GM21576 (cell line): ENCODE measurements around the gene BEND2.
"Not testable (repeated sequence)": the region's sequence is repeated elsewhere in the genome, so short reads cannot be mapped to it uniquely, and the experiment has no call there.

ENCODE experiments used
- ATAC-seq: cut with Tn5 transposase; IDR thresholded peaks from one replicate; pipeline ENCODE4 v1.9.1; 2021; ENCODE audit warnings: mild to moderate bottlenecking, moderate library complexity; ENCODE audit not compliant: unreplicated experiment

Gene BEND2

GRCh38 chrX:18220786-18221185 is at the start of gene BEND2:
TSS of gene BEND2 (minus strand) at chrX:18220886. CDS start at chrX:18220750, 136 bp downstream.
- ATAC-seq, result no peak

GRCh38 chrX:18255059-18255458 is 34.4 kb upstream of the BEND2 start:
- ATAC-seq, result no peak

GRCh38 chrX:18252644-18253359 is 32.1 kb upstream of the BEND2 start:
- ATAC-seq, result no peak

GRCh38 chrX:18229646-18230045 is 9.0 kb upstream of the BEND2 start:
- ATAC-seq, result not testable (repeated sequence)

GRCh38 chrX:18228069-18228468 is 7.4 kb upstream of the BEND2 start:
- ATAC-seq, result no peak

- no peak for ATAC-seq
These were observed 6.8 kb upstream of the BEND2 start for GRCh38 chrX:18227458-18227857.

- ATAC-seq, result no peak
These were observed 10.2 kb downstream of the BEND2 start for GRCh38 chrX:18210470-18210869.

- ATAC-seq, result no peak
These were observed 14.0 kb downstream of the BEND2 start for GRCh38 chrX:18206657-18207056.

- ATAC-seq, result no peak
These were observed 17.1 kb downstream of the BEND2 start for GRCh38 chrX:18203631-18204030.

GRCh38 chrX:18194688-18195087 is 26.0 kb downstream of the BEND2 start:
- ATAC-seq, result no peak

- no peak for ATAC-seq
These were observed 41.2 kb downstream of the BEND2 start for GRCh38 chrX:18179446-18179845.

GRCh38 chrX:18174971-18175370 is 45.7 kb downstream of the BEND2 start:
- ATAC-seq, result no peak

GRCh38 chrX:18174209-18174608 is 46.5 kb downstream of the BEND2 start:
- no peak for ATAC-seq

GRCh38 chrX:18173494-18174180 is 47.0 kb downstream of the BEND2 start:
- ATAC-seq, result no peak

- no peak for ATAC-seq
These were observed 47.7 kb downstream of the BEND2 start for GRCh38 chrX:18172970-18173369.

GRCh38 chrX:18170910-18171309 is 49.8 kb downstream of the BEND2 start:
- no peak for ATAC-seq

- no peak for ATAC-seq
These were observed 54.6 kb downstream of the BEND2 start for GRCh38 chrX:18166068-18166467.

- ATAC-seq, result no peak
These were observed 60.3 kb downstream of the BEND2 start for GRCh38 chrX:18160369-18160768.

- ATAC-seq, result no peak
These were observed 61.7 kb downstream of the BEND2 start for GRCh38 chrX:18158963-18159362.

- ATAC-seq, result no peak
These were observed 69.0 kb downstream of the BEND2 start for GRCh38 chrX:18151649-18152048.

- ATAC-seq, result no peak
These were observed 69.5 kb downstream of the BEND2 start for GRCh38 chrX:18151157-18151556.

- no peak for ATAC-seq
These were observed 71.2 kb downstream of the BEND2 start for GRCh38 chrX:18149454-18149853.
